ENCODE measurements around the gene OGFR.

- TF ChIP-seq, protein P1, sequence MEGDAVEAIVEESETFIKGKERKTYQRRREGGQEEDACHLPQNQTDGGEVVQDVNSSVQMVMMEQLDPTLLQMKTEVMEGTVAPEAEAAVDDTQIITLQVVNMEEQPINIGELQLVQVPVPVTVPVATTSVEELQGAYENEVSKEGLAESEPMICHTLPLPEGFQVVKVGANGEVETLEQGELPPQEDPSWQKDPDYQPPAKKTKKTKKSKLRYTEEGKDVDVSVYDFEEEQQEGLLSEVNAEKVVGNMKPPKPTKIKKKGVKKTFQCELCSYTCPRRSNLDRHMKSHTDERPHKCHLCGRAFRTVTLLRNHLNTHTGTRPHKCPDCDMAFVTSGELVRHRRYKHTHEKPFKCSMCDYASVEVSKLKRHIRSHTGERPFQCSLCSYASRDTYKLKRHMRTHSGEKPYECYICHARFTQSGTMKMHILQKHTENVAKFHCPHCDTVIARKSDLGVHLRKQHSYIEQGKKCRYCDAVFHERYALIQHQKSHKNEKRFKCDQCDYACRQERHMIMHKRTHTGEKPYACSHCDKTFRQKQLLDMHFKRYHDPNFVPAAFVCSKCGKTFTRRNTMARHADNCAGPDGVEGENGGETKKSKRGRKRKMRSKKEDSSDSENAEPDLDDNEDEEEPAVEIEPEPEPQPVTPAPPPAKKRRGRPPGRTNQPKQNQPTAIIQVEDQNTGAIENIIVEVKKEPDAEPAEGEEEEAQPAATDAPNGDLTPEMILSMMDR (conservative IDR thresholded peaks at IDR 0.05): no peak
- TF ChIP-seq EZH2 (IDR thresholded peaks at IDR 0.05; ENCODE audit: low read depth): no peak
These were observed 39.0 kb downstream of the OGFR start for GRCh38 chr20:62843656-62844055.
